ENCODE data around the gene DYNC2H1. TPM values are rescaled to one million over a fixed set of nuclear protein-coding genes. Genes with fewer than 3 reads are reported as not detected.
"Not testable (repeated sequence)": the region's sequence is repeated elsewhere in the genome, so short reads cannot be mapped to it uniquely, and the experiment has no call there.

The DYNC2H1 gene
- total RNA-seq, 2 experiments from 2014 or later: 3.2 to 3.3 TPM

- POLR2A ChIA-PET: no interaction called here
- CTCF ChIA-PET: no interaction called here
Measured at GRCh38 chr11:103354656-103355055, 245.4 kb downstream of the DYNC2H1 start.

GRCh38 chr11:103358251-103358650, 249.0 kb downstream of the DYNC2H1 start:
- POLR2A ChIA-PET: no interaction called here
- CTCF ChIA-PET: no interaction called here

- ChIA-PET CTCF (no interaction called here), POLR2A (no interaction called here)
Measured at GRCh38 chr11:103359216-103359615, 250.0 kb downstream of the DYNC2H1 start.

GRCh38 chr11:103364687-103365086, 255.5 kb downstream of the DYNC2H1 start:
- POLR2A ChIA-PET: no interaction called here
- CTCF ChIA-PET: no interaction called here

GRCh38 chr11:103367650-103368049, 258.4 kb downstream of the DYNC2H1 start:
- CTCF ChIA-PET: no interaction called here
- POLR2A ChIA-PET: no interaction called here

GRCh38 chr11:103368145-103368544, 258.9 kb downstream of the DYNC2H1 start:
- ChIA-PET CTCF (no interaction called here), POLR2A (no interaction called here)

- ChIA-PET CTCF (no interaction called here), POLR2A (no interaction called here)
Measured at GRCh38 chr11:103370076-103370475, 260.9 kb downstream of the DYNC2H1 start.

GRCh38 chr11:103372906-103373305, 263.7 kb downstream of the DYNC2H1 start:
- ChIA-PET CTCF (no interaction called here), POLR2A (no interaction called here)

GRCh38 chr11:103374227-103374626, 265.0 kb downstream of the DYNC2H1 start:
- CTCF ChIA-PET, POLR2A ChIA-PET: not testable (repeated sequence)

- ChIA-PET POLR2A (no interaction called here), CTCF (no interaction called here)
Measured at GRCh38 chr11:103378931-103379330, 269.7 kb downstream of the DYNC2H1 start.

GRCh38 chr11:103380031-103380430, 270.8 kb downstream of the DYNC2H1 start:
- CTCF ChIA-PET: no interaction called here

GRCh38 chr11:103384652-103385051, 275.4 kb downstream of the DYNC2H1 start:
- ChIA-PET CTCF (no interaction called here), POLR2A (no interaction called here)

More at GRCh38 chr11:103380031-103380430, 270.8 kb downstream of the DYNC2H1 start:
- POLR2A ChIA-PET: no interaction called here

GRCh38 chr11:103395612-103396011, 286.4 kb downstream of the DYNC2H1 start:
- POLR2A ChIA-PET: no interaction called here
- CTCF ChIA-PET: no interaction called here

- POLR2A ChIA-PET: no interaction called here
- CTCF ChIA-PET: no interaction called here
Measured at GRCh38 chr11:103396237-103396636, 287.0 kb downstream of the DYNC2H1 start.

- ChIA-PET CTCF (no interaction called here), POLR2A (no interaction called here)
Measured at GRCh38 chr11:103397369-103397768, 288.1 kb downstream of the DYNC2H1 start.

GRCh38 chr11:103398829-103399228, 289.6 kb downstream of the DYNC2H1 start:
- CTCF ChIA-PET: no interaction called here

GRCh38 chr11:103406357-103406756, 297.1 kb downstream of the DYNC2H1 start:
- CTCF ChIA-PET: no interaction called here
- POLR2A ChIA-PET: no interaction called here

More at GRCh38 chr11:103398829-103399228, 289.6 kb downstream of the DYNC2H1 start:
- POLR2A ChIA-PET: no interaction called here

GRCh38 chr11:103407641-103408040, 298.4 kb downstream of the DYNC2H1 start:
- POLR2A ChIA-PET: no interaction called here
- CTCF ChIA-PET: no interaction called here

GRCh38 chr11:103413266-103413888, 304.2 kb downstream of the DYNC2H1 start:
- POLR2A ChIA-PET: no interaction called here
- CTCF ChIA-PET: no interaction called here

GRCh38 chr11:103418014-103418413, 308.8 kb downstream of the DYNC2H1 start:
- ChIA-PET CTCF (no interaction called here), POLR2A (interaction anchor here (0.7 kb wide), 1 partner anchor 47 kb away, joined by 4 read pairs; no protein-coding TSS in a partner anchor)

- POLR2A ChIA-PET: no interaction called here
- CTCF ChIA-PET: no interaction called here
Measured at GRCh38 chr11:103420593-103420992, 311.4 kb downstream of the DYNC2H1 start.

GRCh38 chr11:103433386-103434072, 324.3 kb downstream of the DYNC2H1 start:
- CTCF ChIA-PET: no interaction called here

More at GRCh38 chr11:103433386-103434072, 324.3 kb downstream of the DYNC2H1 start:
- POLR2A ChIA-PET: no interaction called here

Data from activated CD8-positive, alpha-beta memory T cell treated with anti-CD3 and anti-CD28 coated beads for 36 hours (primary cell).